Activated naive CD4-positive, alpha-beta T cell treated with anti-CD3 and anti-CD28 coated beads for 36 hours (primary cell): ENCODE data around the gene MMS19. TPM values are rescaled to one million over a fixed set of nuclear protein-coding genes. Genes with fewer than 3 reads are reported as not detected.

Experiments
- CTCF ChIA-PET: fragments of 350-600 bp; sonication (Branson Sonifier 250); formaldehyde crosslinking; loops from one replicate; lab custom pipeline; 2021; ENCODE audit warnings: antibody characterized with exemption; lab: Charles Lee
- DNase-seq: peaks from one replicate; pipeline ENCODE4 v3.0.0-alpha.2; 2020
- H3K27ac Mint-ChIP-seq: one replicate; pipeline ENCODE4 v1.8.0; 2021; ENCODE audit warnings: mild to moderate bottlenecking, mixed read lengths
- H3K27me3 Mint-ChIP-seq: one replicate; pipeline ENCODE4 v1.8.0; 2021; ENCODE audit warnings: low read depth, mixed read lengths
- H3K36me3 Mint-ChIP-seq: one replicate; pipeline ENCODE4 v1.8.0; 2021; ENCODE audit warnings: low read depth, mixed read lengths
- H3K4me1 Mint-ChIP-seq: one replicate; pipeline ENCODE4 v1.8.0; 2021; ENCODE audit warnings: low read depth, mixed read lengths
- H3K4me3 Mint-ChIP-seq: one replicate; pipeline ENCODE4 v1.8.0; 2021; ENCODE audit warnings: mild to moderate bottlenecking, moderate library complexity, mixed read lengths
- H3K9me3 Mint-ChIP-seq: one replicate; pipeline ENCODE4 v1.8.0; 2021; ENCODE audit warnings: mixed read lengths
- intact Hi-C: fragments of 100-400 bp; cut with micrococcal nuclease; formaldehyde crosslinking; loops from one replicate; pipeline ENCODE4 v1.15.1; 2023
- total RNA-seq, 2 experiments: library from RNA; stranded (reverse); gene quantifications; one replicate each; pipeline ENCODE4 v1.2.3, GENCODE V29; 2021

The MMS19 gene
- total RNA-seq, 2 experiments from 2014 or later, result 95.0 to 95.6 TPM

- H3K36me3 Mint-ChIP-seq, result no peaks in the 10 kb centered on the region
- CTCF ChIA-PET, result interaction anchor here (0.7 to 3.4 kb wide), 4 partner anchors 14 to 155 kb away, joined by 3 to 14 read pairs (median 3); no protein-coding TSS in a partner anchor
- H3K27ac Mint-ChIP-seq, result no peak overlapping the region
- H3K4me3 Mint-ChIP-seq, result no peak overlapping the region
- H3K27me3 Mint-ChIP-seq, result no peaks in the 10 kb centered on the region
- H3K9me3 Mint-ChIP-seq, result no peaks in the 10 kb centered on the region
- H3K4me1 Mint-ChIP-seq, result no peaks in the 10 kb centered on the region
- intact Hi-C loops, result no loop called here
- no peak for DNase-seq
Observed at GRCh38 chr10:97520978-97521761, 22.9 kb upstream of the MMS19 start.

- no peak for DNase-seq
- H3K27ac Mint-ChIP-seq, result no peak overlapping the region
- H3K9me3 Mint-ChIP-seq, result no peaks in the 10 kb centered on the region
- no peak overlapping the region for H3K4me3 Mint-ChIP-seq
- no peaks in the 10 kb centered on the region for H3K4me1 Mint-ChIP-seq
- no peaks in the 10 kb centered on the region for H3K36me3 Mint-ChIP-seq
- H3K27me3 Mint-ChIP-seq, result no peaks in the 10 kb centered on the region
- intact Hi-C loops, result no loop called here
- CTCF ChIA-PET, result interaction anchor here (0.7 to 3.4 kb wide), 3 partner anchors 14 to 56 kb away, joined by 3 to 14 read pairs (median 3); no protein-coding TSS in a partner anchor
Observed at GRCh38 chr10:97520520-97520919, 22.3 kb upstream of the MMS19 start.

GRCh38 chr10:97519342-97519741, 21.1 kb upstream of the MMS19 start:
- CTCF ChIA-PET, result interaction anchor here (1.1 to 1.6 kb wide), 3 partner anchors 53 to 57 kb away, joined by 3 to 5 read pairs (median 4); partner anchors contain the start of gene ANKRD2
- DNase-seq, result no peak
- Mint-ChIP-seq H3K27me3 (no peaks in the 10 kb centered on the region), H3K9me3 (no peaks in the 10 kb centered on the region), H3K27ac (no peak overlapping the region), H3K36me3 (no peaks in the 10 kb centered on the region), H3K4me3 (no peak overlapping the region), H3K4me1 (no peaks in the 10 kb centered on the region)
- intact Hi-C loops, result no loop called here

- Mint-ChIP-seq H3K27me3 (no peaks in the 10 kb centered on the region), H3K27ac (no peak overlapping the region), H3K4me1 (no peaks in the 10 kb centered on the region), H3K36me3 (no peaks in the 10 kb centered on the region), H3K9me3 (no peaks in the 10 kb centered on the region), H3K4me3 (no peak overlapping the region)
- CTCF ChIA-PET, result interaction anchor here (1.5 to 1.6 kb wide), 2 partner anchors 53 to 58 kb away, joined by 4 to 5 read pairs; partner anchors contain the start of gene ANKRD2
- intact Hi-C loops, result no loop called here
- no peak for DNase-seq
Observed at GRCh38 chr10:97518301-97519043, 20.2 kb upstream of the MMS19 start.

GRCh38 chr10:97517778-97518300, 19.6 kb upstream of the MMS19 start:
- Mint-ChIP-seq H3K27ac (no peak overlapping the region), H3K27me3 (no peaks in the 10 kb centered on the region), H3K36me3 (no peaks in the 10 kb centered on the region), H3K4me3 (no peak overlapping the region), H3K9me3 (no peaks in the 10 kb centered on the region), H3K4me1 (no peaks in the 10 kb centered on the region)
- intact Hi-C loops, result no loop called here
- CTCF ChIA-PET, result interaction anchor here (1.5 to 1.6 kb wide), 2 partner anchors 54 to 58 kb away, joined by 4 to 5 read pairs; partner anchors contain the start of gene ANKRD2
- no peak for DNase-seq

GRCh38 chr10:97517096-97517750, 19.0 kb upstream of the MMS19 start:
- intact Hi-C loops, result no loop called here
- Mint-ChIP-seq H3K27ac (no peak overlapping the region), H3K4me1 (no peaks in the 10 kb centered on the region), H3K4me3 (no peak overlapping the region), H3K36me3 (no peaks in the 10 kb centered on the region), H3K9me3 (no peaks in the 10 kb centered on the region), H3K27me3 (no peaks in the 10 kb centered on the region)
- CTCF ChIA-PET, result no interaction called here
- no peak for DNase-seq

- no peaks in the 10 kb centered on the region for H3K4me1 Mint-ChIP-seq
- H3K27ac Mint-ChIP-seq, result no peak overlapping the region
- no peaks in the 10 kb centered on the region for H3K9me3 Mint-ChIP-seq
- no peak for DNase-seq
- CTCF ChIA-PET, result interaction anchor here (1.2 to 1.4 kb wide), 2 partner anchors 19 to 38 kb away, joined by 3 to 4 read pairs; no protein-coding TSS in a partner anchor
- intact Hi-C loops, result no loop called here
- no peaks in the 10 kb centered on the region for H3K36me3 Mint-ChIP-seq
- no peaks in the 10 kb centered on the region for H3K27me3 Mint-ChIP-seq
- H3K4me3 Mint-ChIP-seq, result no peak overlapping the region
Observed at GRCh38 chr10:97515271-97515978, 17.2 kb upstream of the MMS19 start.

GRCh38 chr10:97514344-97514743, 16.1 kb upstream of the MMS19 start:
- Mint-ChIP-seq H3K27me3 (no peaks in the 10 kb centered on the region), H3K36me3 (no peaks in the 10 kb centered on the region), H3K27ac (no peak overlapping the region), H3K4me1 (no peaks in the 10 kb centered on the region), H3K4me3 (no peak overlapping the region), H3K9me3 (no peaks in the 10 kb centered on the region)
- no peak for DNase-seq
- CTCF ChIA-PET, result interaction anchor here (0.6 to 1.4 kb wide), 4 partner anchors 20 to 584 kb away, joined by 3 to 5 read pairs (median 4); no protein-coding TSS in a partner anchor
- intact Hi-C loops, result no loop called here

- Mint-ChIP-seq H3K27ac (no peak overlapping the region), H3K36me3 (no peaks in the 10 kb centered on the region), H3K4me3 (no peak overlapping the region), H3K4me1 (no peaks in the 10 kb centered on the region), H3K9me3 (no peaks in the 10 kb centered on the region), H3K27me3 (no peaks in the 10 kb centered on the region)
- DNase-seq, result no peak
- CTCF ChIA-PET, result interaction anchor here (0.6 kb wide), 1 partner anchor 13 kb away, joined by 3 read pairs; no protein-coding TSS in a partner anchor
- intact Hi-C loops, result no loop called here
Observed at GRCh38 chr10:97512993-97513392, 14.8 kb upstream of the MMS19 start.

GRCh38 chr10:97511711-97512440, 13.7 kb upstream of the MMS19 start:
- Mint-ChIP-seq H3K4me1 (no peaks in the 10 kb centered on the region), H3K27me3 (no peaks in the 10 kb centered on the region), H3K27ac (no peak overlapping the region), H3K36me3 (no peaks in the 10 kb centered on the region), H3K4me3 (no peak overlapping the region), H3K9me3 (no peaks in the 10 kb centered on the region)
- intact Hi-C loops, result no loop called here
- CTCF ChIA-PET, result interaction anchor here (1.8 kb wide), 1 partner anchor 41 kb away, joined by 7 read pairs; no protein-coding TSS in a partner anchor
- no peak for DNase-seq

GRCh38 chr10:97510686-97511085, 12.5 kb upstream of the MMS19 start:
- CTCF ChIA-PET, result interaction anchor here (0.7 to 1.8 kb wide), 3 partner anchors 15 to 831 kb away, joined by 3 to 7 read pairs (median 3); no protein-coding TSS in a partner anchor
- no peaks in the 10 kb centered on the region for H3K27me3 Mint-ChIP-seq
- H3K9me3 Mint-ChIP-seq, result no peaks in the 10 kb centered on the region
- DNase-seq, result no peak
- no peak overlapping the region for H3K4me3 Mint-ChIP-seq
- H3K4me1 Mint-ChIP-seq, result no peaks in the 10 kb centered on the region
- H3K27ac Mint-ChIP-seq, result no peak overlapping the region
- intact Hi-C loops, result no loop called here
- H3K36me3 Mint-ChIP-seq, result no peaks in the 10 kb centered on the region
